HG03442 (cell line): Measurements from ENCODE around the gene SLC7A10.
"Not testable (repeated sequence)": the region's sequence is repeated elsewhere in the genome, so short reads cannot be mapped to it uniquely, and the experiment has no call there.

ENCODE experiments used
- ATAC-seq: cut with Tn5 transposase; IDR thresholded peaks from one replicate; pipeline ENCODE4 v1.9.1; 2021; ENCODE audit warnings: mild to moderate bottlenecking, moderate library complexity; ENCODE audit not compliant: unreplicated experiment

Gene SLC7A10

GRCh38 chr19:33186431-33187182 is 39.0 kb downstream of the SLC7A10 start:
- ATAC-seq: no peak

- peak; percentile 17 for ATAC-seq
Measured at GRCh38 chr19:33177417-33177979, 48.2 kb downstream of the SLC7A10 start.

GRCh38 chr19:33176670-33177416 is 48.8 kb downstream of the SLC7A10 start:
- peak; percentile 82 for ATAC-seq

- ATAC-seq: no peak
Measured at GRCh38 chr19:33175886-33176669, 49.6 kb downstream of the SLC7A10 start.

GRCh38 chr19:33175156-33175782 is 50.4 kb downstream of the SLC7A10 start:
- no peak for ATAC-seq

GRCh38 chr19:33174186-33174585 is 51.5 kb downstream of the SLC7A10 start:
- ATAC-seq: no peak

GRCh38 chr19:33171916-33172359 is 53.7 kb downstream of the SLC7A10 start:
- no peak for ATAC-seq

- ATAC-seq: no peak
Measured at GRCh38 chr19:33171222-33171795, 54.3 kb downstream of the SLC7A10 start.

GRCh38 chr19:33168528-33168927 is 57.1 kb downstream of the SLC7A10 start:
- ATAC-seq: no peak

- no peak for ATAC-seq
Measured at GRCh38 chr19:33167438-33167837, 58.2 kb downstream of the SLC7A10 start.

- not testable (repeated sequence) for ATAC-seq
Measured at GRCh38 chr19:33166037-33166436, 59.6 kb downstream of the SLC7A10 start.

- no peak for ATAC-seq
Measured at GRCh38 chr19:33163481-33163880, 62.2 kb downstream of the SLC7A10 start.

GRCh38 chr19:33161201-33161600 is 64.4 kb downstream of the SLC7A10 start:
- no peak for ATAC-seq

GRCh38 chr19:33159893-33160292 is 65.8 kb downstream of the SLC7A10 start:
- no peak for ATAC-seq

- ATAC-seq: no peak
Measured at GRCh38 chr19:33159149-33159548, 66.5 kb downstream of the SLC7A10 start.
